ENCODE results near the gene STX16.

DNA sequence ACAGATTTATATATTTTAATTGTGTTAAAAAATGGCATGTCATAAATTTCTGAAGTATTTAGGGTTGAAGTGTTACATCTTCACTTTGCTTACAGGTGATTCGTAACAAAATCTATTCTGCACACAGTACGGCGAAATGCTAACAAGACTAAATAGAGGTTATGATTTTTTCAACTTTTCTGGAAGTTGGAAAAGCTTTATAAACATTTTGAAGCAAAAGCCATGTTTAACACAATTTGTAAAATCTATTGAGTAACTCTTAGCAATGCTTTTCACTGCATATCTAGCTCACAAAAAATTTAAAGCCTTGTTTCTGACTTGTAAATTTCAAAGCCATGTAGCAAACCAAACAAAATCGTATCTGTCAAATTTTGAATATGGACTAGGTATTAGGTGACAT lies 3.3 kb downstream of the STX16 start:
- TF ChIP-seq, protein P1, sequence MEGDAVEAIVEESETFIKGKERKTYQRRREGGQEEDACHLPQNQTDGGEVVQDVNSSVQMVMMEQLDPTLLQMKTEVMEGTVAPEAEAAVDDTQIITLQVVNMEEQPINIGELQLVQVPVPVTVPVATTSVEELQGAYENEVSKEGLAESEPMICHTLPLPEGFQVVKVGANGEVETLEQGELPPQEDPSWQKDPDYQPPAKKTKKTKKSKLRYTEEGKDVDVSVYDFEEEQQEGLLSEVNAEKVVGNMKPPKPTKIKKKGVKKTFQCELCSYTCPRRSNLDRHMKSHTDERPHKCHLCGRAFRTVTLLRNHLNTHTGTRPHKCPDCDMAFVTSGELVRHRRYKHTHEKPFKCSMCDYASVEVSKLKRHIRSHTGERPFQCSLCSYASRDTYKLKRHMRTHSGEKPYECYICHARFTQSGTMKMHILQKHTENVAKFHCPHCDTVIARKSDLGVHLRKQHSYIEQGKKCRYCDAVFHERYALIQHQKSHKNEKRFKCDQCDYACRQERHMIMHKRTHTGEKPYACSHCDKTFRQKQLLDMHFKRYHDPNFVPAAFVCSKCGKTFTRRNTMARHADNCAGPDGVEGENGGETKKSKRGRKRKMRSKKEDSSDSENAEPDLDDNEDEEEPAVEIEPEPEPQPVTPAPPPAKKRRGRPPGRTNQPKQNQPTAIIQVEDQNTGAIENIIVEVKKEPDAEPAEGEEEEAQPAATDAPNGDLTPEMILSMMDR (IDR thresholded peaks at IDR 0.05; ENCODE audit: poor library complexity), result no peak
- TF ChIP-seq EZH2 (IDR thresholded peaks at IDR 0.05; ENCODE audit: borderline replicate concordance) (no peak), EZH2phosphoT487 (IDR thresholded peaks at IDR 0.05; ENCODE audit: low read depth, severe bottlenecking, unreplicated experiment) (no peak)

All from hepatocyte (in vitro differentiated cells).